Parathyroid adenoma (tissue), 2 donors: ENCODE measurements around the gene VSIG10L2.

Experiments used
- H2AFZ ChIP-seq: fragments of 300-600 bp; sonication (generic); one replicate; pipeline ENCODE4 v1.7.0; 2017; ENCODE audit warnings: antibody characterized with exemption, mild to moderate bottlenecking
- H3K27ac ChIP-seq: fragments of 300-600 bp; sonication (generic); one replicate; pipeline ENCODE4 v1.7.0; 2017
- H3K27me3 ChIP-seq: fragments of 300-600 bp; sonication (generic); one replicate; pipeline ENCODE4 v1.7.0; 2017; ENCODE audit warnings: low read length; ENCODE audit not compliant: control insufficient read depth, insufficient read depth
- H3K36me3 ChIP-seq: fragments of 300-600 bp; sonication (generic); one replicate; pipeline ENCODE4 v1.7.0; 2017; ENCODE audit warnings: low read length; ENCODE audit not compliant: control insufficient read depth, insufficient read depth
- H3K4me1 ChIP-seq: fragments of 300-600 bp; sonication (generic); one replicate; pipeline ENCODE4 v1.7.0; 2017; ENCODE audit warnings: control low read depth
- H3K4me2 ChIP-seq: fragments of 300-600 bp; sonication (generic); one replicate; pipeline ENCODE4 v1.7.0; 2017; ENCODE audit warnings: low read length
- H3K4me3 ChIP-seq: fragments of 300-600 bp; sonication (generic); one replicate; pipeline ENCODE4 v1.7.0; 2017; ENCODE audit warnings: low read depth, low read length
- H3K79me2 ChIP-seq: fragments of 300-600 bp; sonication (generic); one replicate; pipeline ENCODE4 v1.7.0; 2017; ENCODE audit warnings: control low read depth
- H3K9ac ChIP-seq: fragments of 300-600 bp; sonication (generic); one replicate; pipeline ENCODE4 v1.7.0; 2017; ENCODE audit warnings: mild to moderate bottlenecking
- H3K9me3 ChIP-seq: fragments of 300-600 bp; sonication (generic); one replicate; pipeline ENCODE4 v1.7.0; 2017; ENCODE audit warnings: low read length; ENCODE audit not compliant: control insufficient read depth
- CTCF ChIP-seq: fragments of 300-600 bp; sonication (generic); IDR thresholded peaks from one replicate; pipeline ENCODE4 v1.7.0; 2017; ENCODE audit warnings: antibody characterized with exemption, mild to moderate bottlenecking
- donor health status: primary hyperparathyroidism.

The VSIG10L2 gene

GRCh38 chr11:125924384-125925007, 21.3 kb upstream of the VSIG10L2 start:
- Histone ChIP-seq H3K4me3 (no peak overlapping the region), H3K36me3 (no peaks in the 10 kb centered on the region), H3K27ac (no peak overlapping the region), H2AFZ (no peak overlapping the region), H3K9me3 (no peaks in the 10 kb centered on the region), H3K4me1 (no peaks in the 10 kb centered on the region), H3K9ac (no peak overlapping the region), H3K79me2 (no peaks in the 10 kb centered on the region), H3K4me2 (no peak overlapping the region), H3K27me3 (no peaks in the 10 kb centered on the region)
- TF ChIP-seq CTCF: no peak

- TF ChIP-seq CTCF: no peak
- no peak overlapping the region for H3K9ac ChIP-seq
- H3K4me2 ChIP-seq: no peak overlapping the region
- H3K36me3 ChIP-seq: no peaks in the 10 kb centered on the region
- H3K9me3 ChIP-seq: no peaks in the 10 kb centered on the region
- no peak overlapping the region for H2AFZ ChIP-seq
- H3K27me3 ChIP-seq: no peaks in the 10 kb centered on the region
- no peaks in the 10 kb centered on the region for H3K79me2 ChIP-seq
- no peak overlapping the region for H3K27ac ChIP-seq
- H3K4me1 ChIP-seq: no peaks in the 10 kb centered on the region
- no peak overlapping the region for H3K4me3 ChIP-seq
These were observed 20.6 kb upstream of the VSIG10L2 start for GRCh38 chr11:125925247-125925740.

GRCh38 chr11:125925804-125926203, 20.0 kb upstream of the VSIG10L2 start:
- no peak overlapping the region for H3K9ac ChIP-seq
- no peak overlapping the region for H2AFZ ChIP-seq
- no peak overlapping the region for H3K4me3 ChIP-seq
- H3K9me3 ChIP-seq: no peaks in the 10 kb centered on the region
- H3K27me3 ChIP-seq: no peaks in the 10 kb centered on the region
- H3K36me3 ChIP-seq: no peaks in the 10 kb centered on the region
- TF ChIP-seq CTCF: no peak
- no peaks in the 10 kb centered on the region for H3K79me2 ChIP-seq
- H3K4me2 ChIP-seq: no peak overlapping the region
- no peak overlapping the region for H3K27ac ChIP-seq
- no peaks in the 10 kb centered on the region for H3K4me1 ChIP-seq

- H3K36me3 ChIP-seq: no peaks in the 10 kb centered on the region
- no peak overlapping the region for H3K9ac ChIP-seq
- no peak overlapping the region for H3K4me3 ChIP-seq
- no peak overlapping the region for H2AFZ ChIP-seq
- no peaks in the 10 kb centered on the region for H3K79me2 ChIP-seq
- no peaks in the 10 kb centered on the region for H3K27me3 ChIP-seq
- H3K4me1 ChIP-seq: no peaks in the 10 kb centered on the region
- H3K9me3 ChIP-seq: no peaks in the 10 kb centered on the region
- no peak for TF ChIP-seq CTCF
- H3K27ac ChIP-seq: no peak overlapping the region
- no peak overlapping the region for H3K4me2 ChIP-seq
These were observed 19.2 kb upstream of the VSIG10L2 start for GRCh38 chr11:125926682-125927081.

- Histone ChIP-seq H3K9ac (no peak overlapping the region), H3K27ac (no peak overlapping the region)
- TF ChIP-seq CTCF: no peak
These were observed 16.3 kb upstream of the VSIG10L2 start for GRCh38 chr11:125929445-125930075.

More at GRCh38 chr11:125929445-125930075, 16.3 kb upstream of the VSIG10L2 start:
- no peaks in the 10 kb centered on the region for H3K79me2 ChIP-seq
- H2AFZ ChIP-seq: no peak overlapping the region
- H3K4me3 ChIP-seq: no peak overlapping the region
- H3K4me1 ChIP-seq: no peaks in the 10 kb centered on the region
- H3K4me2 ChIP-seq: no peak overlapping the region
- H3K9me3 ChIP-seq: no peaks in the 10 kb centered on the region
- H3K36me3 ChIP-seq: no peaks in the 10 kb centered on the region
- no peaks in the 10 kb centered on the region for H3K27me3 ChIP-seq
